ENCODE results near the gene TTLL4.

Gene TTLL4

DNA sequence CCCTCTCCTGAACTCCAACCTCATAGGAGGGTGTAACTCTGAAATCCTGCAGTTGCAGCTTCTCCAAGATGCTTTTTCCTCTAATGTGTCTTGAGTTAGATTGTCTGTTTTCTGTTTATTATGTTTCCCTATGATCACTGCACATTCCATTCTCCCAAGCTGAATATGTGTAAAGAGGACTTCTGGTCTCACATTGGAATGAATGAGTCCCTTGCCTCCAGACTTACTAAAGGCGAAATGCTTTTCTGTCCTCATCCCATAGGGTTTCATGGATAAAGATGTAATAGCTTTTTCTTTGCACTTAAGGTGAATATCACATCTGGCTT lies 35.8 kb downstream of the TTLL4 start:
- DNase-seq = peak in 1 of 3 donors; percentile 17

DNA sequence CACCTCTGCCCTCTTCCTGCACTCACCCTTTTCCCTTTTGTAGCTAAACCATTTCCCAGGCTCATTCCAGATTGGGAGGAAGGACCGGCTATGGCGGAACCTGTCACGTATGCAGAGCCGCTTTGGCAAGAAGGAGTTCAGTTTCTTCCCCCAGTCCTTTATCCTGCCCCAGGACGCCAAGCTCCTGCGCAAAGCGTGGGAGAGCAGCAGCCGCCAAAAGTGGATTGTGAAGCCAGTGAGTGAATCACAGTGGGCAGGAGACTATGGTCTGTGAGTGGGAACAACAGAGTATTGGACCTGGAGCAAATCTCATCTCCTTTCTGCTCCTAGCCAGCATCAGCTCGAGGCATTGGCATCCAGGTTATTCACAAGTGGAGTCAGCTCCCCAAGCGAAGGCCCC lies 36.3 kb downstream of the TTLL4 start:
- peak in 1 of 3 donors; percentile 5 for DNase-seq

DNA sequence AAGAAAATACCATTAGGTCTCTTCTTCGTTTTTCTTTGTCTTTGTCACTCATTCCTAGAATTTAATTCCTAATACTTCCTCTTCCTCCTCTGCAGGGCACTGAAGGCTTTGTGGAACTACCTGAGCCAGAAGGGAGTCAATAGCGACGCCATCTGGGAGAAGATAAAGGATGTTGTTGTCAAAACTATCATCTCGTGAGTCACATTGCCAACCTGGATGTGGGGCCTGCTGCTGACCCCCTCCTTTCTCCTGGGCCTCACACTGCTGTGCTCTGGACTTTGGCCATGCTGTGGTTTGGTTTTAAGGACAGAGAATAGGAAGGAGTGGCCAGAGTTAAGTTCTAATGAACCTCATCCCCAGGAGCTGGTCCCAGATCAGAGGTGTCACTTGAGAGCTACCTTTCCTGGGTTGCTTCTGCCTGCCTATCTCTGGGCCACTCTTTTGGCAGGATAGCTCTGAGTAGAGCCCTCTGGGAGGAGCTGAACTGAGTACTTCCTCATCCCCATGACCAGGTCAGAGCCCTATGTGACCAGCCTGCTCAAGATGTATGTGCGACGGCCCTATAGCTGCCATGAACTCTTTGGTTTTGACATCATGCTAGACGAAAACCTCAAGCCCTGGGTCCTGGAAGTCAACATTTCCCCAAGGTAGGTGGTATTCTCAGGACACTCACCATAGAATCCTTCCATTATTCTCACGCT lies 38.3 kb downstream of the TTLL4 start:
- peak in 1 of 3 donors; percentile 19 for DNase-seq

DNA sequence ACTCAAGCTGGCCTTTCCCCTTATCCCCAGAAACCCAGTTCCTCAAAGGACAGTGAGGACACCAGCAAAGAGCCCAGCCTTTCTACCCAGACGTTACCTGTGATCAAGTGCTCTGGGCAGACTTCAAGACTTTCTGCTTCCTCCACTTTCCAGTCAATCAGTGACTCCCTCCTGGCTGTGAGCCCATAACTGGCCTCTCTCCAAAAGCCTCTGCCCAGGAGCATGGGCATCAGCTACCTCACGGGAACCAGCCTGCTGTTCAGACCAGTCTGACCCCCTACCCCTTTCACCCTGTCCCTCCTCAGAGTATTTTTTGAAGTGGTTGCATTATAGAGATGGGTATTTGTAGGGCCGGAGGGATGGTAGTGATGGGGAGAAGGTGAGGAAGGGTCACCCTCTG lies 43.6 kb downstream of the TTLL4 start:
- peak in 1 of 3 donors; percentile 3 for DNase-seq

DNA sequence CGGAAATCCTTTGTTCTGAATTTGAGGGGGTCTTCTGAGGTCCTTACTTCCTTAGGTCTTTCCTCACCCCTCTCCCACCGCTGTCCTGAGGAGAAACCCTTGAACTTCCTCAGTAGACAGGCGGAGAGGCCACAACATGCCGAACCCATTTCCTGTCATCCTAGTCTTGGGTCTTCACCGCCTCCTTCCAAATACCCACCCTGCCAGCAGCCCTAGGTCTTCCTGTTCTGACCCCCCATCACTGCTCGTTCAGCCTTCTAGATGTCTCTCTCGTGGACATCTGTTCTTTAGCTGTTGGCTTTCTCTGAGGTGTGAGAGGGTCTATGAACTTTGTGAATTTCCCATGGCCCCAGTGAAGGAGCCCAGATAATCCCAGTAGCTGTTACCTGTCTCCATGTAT lies 44.1 kb downstream of the TTLL4 start:
- peak in 1 of 3 donors; percentile 10 for DNase-seq

DNA sequence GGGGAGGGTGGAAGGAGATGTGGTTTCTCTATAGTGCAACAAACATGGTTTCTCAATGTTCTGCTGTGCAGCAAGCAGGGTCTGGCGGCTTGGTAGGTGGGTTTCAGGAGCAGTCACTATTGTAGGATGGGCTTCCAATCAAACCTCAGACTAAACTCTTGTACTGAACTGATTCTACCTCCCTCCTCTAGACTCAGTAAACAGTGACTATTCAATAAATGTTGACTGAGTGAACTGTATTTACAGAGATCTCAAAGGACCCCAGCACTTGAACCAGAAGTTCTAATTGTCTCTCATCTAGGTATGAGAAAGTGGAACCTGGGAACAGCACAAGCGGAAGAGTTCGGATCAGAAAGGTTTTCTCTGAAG lies 44.5 kb downstream of the TTLL4 start:
- no peak for DNase-seq

DNA sequence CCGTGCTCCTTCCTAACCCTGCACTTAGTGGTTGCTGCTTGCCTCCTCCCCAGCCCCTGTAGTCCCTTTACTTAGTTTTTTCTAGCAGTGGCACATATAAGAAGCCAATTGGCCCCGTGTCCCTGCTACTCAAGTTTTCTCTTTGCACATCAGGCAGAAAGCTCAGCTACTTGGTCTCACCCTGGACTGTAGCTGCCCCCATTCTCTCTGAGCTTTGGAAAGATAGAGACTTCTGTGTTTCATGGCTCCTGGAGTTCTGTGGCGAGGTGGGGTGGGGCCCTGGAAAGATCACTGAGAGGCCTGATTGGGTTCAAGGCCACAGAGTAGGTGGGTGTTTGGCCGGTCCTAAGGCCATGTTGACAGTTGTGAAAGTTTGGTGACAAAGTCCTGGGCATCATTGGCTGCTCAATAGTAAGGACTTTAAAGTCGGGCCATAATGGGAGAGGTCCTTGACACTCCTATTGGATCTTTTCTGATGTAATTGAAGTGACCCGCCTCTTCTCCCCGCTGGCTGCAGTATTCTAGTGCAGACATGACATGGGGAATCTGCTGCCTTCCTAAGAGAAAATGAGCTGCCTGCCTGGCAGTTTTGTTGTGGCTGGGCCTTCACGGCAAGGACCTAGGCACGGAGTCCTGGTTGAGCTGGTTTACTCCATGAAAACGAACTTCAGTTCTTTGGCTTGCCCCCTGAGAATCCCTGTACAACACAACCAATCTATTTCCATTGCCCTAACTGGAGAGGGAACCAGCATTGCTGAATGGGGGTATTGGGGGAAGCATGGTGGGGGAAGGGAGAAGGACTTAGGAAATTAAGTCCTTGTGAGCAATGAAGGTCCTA lies 45.2 kb downstream of the TTLL4 start:
- DNase-seq = no peak

DNA sequence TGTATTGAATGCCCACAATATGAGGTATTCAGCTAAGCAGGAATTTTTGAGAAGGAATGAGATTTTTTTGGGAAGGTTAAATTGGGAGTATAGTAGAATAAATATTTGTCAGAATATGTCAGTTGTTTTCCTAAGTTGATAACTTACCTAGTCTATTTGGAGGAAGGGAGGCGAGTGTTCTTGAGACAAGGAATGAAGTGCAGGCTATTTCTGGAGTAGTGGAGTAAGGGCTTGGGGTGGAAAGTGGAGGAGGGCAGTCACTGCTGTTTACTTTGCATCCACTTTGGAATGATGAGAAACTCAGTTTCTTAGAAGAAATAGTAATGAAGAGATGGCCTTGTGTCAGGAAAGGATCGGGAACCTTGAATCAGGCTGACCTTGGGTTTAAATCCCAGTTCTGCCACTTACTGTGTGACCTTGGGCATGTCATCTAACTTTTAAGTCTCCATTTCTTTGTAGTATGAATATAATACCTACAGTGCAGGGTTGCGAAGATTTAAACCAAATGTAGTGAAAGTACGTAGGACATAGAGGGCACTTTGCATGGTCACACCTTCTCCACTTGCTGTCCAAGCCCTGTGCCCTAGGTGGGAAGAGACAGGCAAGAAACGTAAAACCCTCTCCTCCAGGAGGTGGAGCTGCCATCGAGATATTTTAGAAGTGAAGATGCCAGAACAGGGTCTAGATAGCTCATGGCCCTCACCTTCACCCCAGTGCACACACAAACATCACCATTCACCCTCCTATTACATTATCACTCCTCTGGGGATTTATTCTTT lies 46.2 kb downstream of the TTLL4 start:
- no peak for DNase-seq

DNA sequence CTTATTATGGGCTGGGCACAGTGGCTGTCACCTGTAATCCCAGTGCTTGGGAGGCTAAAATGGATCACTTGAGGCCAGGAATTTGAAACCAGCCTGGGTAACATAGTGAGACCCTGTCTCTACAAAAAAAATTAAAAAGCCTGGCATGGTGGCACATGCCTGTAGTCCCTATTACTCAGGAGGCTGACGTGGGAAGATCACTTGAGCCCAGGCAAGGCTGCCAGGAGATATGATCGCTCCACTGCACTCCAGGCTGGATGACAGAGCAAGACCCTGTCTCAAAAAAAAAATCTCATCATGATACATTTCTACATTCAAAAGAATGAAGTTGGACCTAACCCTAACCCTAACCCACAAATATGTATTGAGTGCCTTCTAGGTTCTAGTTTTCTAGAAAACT lies 51.2 kb downstream of the TTLL4 start:
- peak in 1 of 3 donors; percentile 10 for DNase-seq

DNA sequence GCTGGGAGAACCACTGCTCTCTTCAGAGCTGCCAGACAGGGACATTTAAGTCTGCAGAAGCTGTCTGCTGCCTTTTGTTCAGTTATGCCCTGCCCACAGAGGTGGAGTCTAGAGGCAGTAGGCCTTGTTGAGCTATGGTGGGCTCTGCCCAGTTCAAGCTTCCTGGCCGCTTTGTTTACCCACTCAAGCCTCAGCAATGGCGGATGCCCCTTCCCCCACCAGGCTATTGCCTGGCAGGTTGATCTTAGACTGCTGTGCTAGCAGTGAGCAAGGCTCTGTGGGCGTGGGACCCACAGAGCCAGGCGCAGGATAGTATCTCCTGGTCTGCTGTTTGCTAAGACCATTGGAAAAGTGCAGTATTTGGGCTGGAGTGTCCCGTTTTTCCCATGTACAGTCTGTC lies 62.1 kb downstream of the TTLL4 start:
- DNase-seq = peak in 1 of 3 donors; percentile 4

DNA sequence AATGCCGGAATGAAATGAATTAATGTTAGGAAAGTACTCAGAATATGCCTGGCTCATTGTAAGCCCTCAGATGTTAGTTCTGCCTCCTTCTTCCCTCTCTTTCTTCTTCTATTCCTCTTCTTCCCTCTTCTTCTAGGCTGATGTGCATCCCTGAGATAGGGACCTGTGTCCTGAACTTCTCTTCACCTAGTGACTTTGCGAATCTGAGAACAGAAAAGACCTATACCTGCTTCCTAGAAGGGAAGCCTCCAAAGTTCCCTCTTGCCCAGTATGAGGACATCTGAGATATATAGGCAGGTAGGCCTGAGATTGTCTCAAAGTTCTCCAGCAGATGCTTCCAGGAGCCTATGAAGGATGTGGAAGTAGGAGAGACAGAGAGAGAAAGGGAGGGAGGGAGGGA lies 63.2 kb downstream of the TTLL4 start:
- peak in 1 of 3 donors; percentile 12 for DNase-seq

DNA sequence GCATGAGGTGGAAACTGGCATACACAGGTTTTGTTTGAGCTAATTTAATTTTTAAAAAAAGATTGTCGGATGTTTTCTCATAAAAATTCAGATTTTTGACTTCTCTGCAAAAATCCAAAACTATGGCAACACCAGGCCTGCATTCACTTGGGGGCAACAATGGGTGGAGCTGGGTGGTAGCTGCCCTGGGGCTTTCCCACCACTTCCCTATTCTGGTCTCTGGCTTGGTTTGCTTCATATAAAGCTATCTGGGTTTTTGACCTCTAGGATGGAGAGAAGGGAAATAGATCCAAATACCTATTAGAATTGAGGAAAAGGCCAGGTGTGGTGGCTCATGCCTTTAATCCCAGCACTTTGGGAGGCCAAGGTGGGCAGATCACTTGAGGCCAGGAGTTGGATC lies 65.9 kb downstream of the TTLL4 start:
- DNase-seq = peak in 1 of 3 donors; percentile 18

DNA sequence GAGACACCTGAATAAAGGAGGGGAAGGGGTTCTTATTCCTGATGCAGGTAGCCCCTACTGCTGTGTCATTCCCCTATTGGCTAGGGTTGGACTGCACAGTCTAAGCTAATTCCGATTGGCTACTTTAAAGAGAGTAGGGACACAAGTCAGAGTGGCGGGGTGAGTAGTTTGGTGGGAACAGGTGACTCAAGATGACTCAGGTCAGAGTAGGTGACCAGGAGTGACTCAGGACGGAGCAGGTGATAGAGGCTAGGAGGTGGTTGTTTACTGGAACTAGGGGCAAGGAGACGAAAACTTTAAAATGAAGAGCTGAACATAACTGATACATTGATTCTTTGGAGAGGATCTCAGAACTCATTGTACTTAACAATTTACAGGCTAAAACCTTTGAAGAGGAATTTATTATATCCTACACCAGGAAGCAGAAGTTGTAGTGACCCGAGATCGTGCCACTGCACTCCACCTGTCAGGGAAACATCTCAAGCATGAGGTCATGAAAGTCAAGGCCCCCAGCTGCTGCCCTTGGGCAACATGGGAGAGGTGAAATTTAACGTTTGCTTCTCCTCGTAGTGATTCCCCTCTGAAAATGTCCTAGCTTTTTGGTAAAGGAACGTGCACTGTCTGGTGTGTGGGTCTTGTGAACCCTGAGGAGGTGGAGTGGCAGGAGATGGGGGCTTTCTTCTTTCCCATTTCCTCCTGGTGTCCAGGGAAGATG lies 66.8 kb downstream of the TTLL4 start:
- no peak for DNase-seq

DNA sequence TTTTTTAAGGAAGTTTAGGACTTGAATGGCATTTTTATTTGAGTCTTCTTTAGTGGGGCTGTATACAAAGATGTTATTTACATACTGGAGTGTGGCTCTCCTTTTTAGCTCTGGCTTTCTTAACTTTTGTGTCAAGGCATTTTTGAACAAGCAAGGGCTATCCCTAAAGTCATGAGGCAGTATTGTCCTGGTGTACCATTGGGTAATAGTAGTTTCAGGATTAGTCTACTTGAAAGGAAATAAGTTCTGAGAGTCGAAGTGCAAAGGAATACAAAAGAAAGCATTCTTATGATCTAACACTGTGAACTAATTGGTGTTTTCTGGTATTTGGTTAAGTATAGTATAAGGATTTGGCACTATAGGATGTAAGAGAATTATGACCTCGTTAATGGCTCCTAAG lies 69.4 kb downstream of the TTLL4 start:
- DNase-seq = peak in 1 of 3 donors; percentile 16

DNA sequence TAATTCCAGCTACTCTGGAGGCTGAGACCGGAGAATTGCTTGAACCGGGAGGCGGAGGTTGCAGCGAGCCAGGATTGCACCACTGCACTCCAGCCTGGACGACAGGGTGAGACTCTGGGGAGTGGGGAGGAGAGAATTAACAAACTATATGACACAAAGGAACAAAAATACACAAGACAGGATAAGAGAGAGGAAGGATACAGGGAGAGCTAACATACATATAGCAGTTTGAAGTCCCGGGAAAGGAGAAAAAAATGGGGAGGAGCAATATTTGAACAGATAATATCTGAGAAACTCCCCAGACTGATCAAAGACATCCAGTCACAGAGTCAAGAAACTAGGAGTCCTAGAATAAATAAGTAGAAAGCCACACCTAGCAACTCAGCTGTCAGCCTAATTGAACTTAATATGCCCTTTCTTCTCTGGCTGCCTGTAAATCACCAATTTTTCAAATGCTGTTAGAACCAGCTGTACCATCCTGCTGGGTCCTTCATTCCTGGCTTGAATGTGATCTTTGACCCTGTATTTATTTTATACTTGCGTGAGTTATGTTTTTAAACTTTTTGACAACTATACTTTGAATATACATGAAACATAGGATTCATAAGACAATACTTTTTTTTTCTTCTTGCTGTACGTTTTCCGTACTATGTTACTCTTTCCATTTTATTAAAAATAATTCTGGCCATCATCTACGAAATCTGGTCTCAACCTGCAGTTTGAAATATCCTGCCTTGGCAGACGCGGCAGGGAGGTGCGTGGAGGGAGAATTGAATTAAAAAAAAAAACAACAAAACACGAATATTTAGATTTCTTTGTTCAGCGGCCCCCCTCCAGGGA lies 70.4 kb downstream of the TTLL4 start:
- peak in 1 of 3 donors; percentile 14 for DNase-seq

DNA sequence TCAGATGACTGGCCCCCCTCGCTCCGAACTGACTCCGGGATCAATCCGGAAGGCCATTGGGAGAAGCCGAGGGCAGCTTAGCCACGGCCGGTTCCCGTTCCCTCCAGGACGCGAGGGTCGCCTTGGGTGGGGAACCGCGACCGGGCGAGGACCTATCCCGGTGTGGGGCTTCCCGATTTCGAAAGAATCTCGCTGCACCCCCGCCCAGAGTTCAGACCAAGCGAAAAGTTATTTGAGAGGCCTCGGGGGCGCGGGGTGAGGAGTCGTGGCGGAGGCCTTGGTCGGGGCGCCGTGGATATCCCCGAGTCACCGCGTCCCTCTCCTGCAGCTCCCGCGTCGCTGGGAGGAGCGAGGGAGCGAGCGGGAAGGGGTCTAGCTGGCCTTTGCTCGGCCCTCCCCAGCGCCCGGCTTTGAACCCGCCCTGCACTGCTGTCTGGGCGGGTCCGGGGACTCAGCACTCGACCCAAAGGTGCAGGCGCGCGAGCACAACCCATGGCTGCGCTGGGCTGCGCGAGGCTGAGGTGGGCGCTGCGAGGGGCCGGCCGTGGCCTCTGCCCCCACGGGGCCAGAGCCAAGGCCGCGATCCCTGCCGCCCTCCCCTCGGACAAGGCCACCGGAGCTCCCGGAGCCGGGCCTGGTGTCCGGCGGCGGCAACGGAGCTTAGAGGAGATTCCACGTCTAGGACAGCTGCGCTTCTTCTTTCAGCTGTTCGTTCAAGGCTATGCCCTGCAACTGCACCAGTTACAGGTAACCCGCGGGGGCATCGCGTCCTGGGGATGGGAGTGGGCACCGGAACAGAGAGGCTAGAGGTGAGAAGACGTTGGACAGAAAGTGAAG lies 71.3 kb downstream of the TTLL4 start, which contains the start of gene CYP27A1:
Gene CYP27A1, plus strand, starts transcription at position 457 of the 837 bp plus-strand sequence. Its CDS starts 36 bp downstream, at position 493.
- peak; percentile 41 to 62 (median 43) for DNase-seq

DNA sequence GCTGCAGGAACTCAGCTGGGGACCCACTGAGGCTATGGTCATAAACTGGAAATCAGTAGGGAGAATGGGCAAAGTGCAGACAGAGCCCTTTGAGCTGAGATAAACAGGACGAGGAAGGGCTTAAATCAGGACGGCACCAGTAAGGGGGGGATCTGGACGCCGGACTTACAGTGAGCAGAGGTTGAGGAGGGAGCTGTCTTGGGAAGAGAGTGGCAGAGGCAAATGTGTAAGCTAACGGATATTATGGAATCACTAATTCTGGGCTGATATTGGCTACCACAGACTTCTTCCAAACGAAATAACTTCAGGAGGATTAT lies 71.9 kb downstream of the TTLL4 start:
- DNase-seq = peak in 1 of 3 donors; percentile 29

DNA sequence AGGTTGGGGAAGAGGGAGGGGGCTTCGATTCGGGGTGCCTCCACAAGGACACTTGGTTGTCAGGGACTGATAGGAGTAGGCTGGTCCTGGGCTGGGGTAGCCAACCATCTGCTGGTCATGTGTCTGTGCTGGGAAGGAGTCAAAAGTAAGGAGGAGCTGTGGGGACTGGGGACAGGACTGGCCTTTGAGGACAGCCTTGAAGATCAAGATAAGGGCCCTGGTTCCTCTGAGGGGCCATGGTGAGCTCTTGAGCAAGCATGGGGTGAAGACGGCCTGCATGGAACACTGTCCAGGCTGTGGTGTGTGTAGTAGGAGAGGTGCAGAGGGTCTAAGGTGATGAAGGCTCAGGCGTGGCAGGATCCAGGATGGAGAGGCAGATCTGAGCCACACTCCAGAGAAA lies 73.1 kb downstream of the TTLL4 start:
- peak in 1 of 3 donors; percentile 35 for DNase-seq

DNA sequence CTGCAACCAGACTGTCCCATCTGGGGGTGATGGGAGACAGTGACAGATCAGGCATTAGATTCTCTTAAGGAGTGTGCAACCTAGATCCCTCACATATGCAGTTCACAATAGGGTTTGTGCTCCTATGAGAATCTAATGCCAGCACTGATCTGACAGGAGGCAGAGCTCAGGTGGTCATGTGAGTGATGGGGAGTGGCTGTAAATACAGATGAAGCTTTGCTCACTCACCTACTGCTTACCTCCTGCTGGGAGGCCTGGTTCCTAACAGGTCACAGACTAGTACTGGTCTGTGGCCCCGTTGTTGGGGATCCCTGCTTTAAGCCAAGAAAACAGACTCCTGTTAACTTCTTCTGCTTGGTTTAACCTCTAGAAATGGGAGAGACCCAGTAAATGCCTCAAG lies 74.5 kb downstream of the TTLL4 start:
- peak in 1 of 3 donors; percentile 17 for DNase-seq

DNA sequence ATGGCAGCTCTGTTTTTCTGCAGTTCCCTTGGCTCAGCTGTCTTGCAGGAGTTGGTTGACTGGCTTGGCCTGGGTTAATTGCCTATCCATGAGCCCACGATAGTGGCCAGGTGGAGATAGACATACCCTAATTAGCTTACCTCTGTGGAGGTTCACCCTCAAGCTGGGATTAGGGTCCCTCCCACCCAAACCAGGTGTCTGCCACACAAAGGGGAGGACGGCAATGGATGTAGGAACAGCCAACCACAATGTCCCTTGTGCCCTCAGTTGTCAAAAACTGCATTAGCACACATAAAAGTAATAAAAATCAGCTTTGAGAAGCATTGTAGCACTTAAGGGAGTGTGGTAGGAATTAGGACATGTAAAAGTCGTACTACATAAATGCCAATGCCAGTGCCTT lies 75.5 kb downstream of the TTLL4 start:
- DNase-seq = no peak

Measured in suppressor macrophage treated with lipopolysaccharide for 1 hour (primary cell).